MV-4-11 (cell line): ENCODE measurements around the gene AP5S1.
"Not testable (repeated sequence)": the region's sequence is repeated elsewhere in the genome, so short reads cannot be mapped to it uniquely, and the experiment has no call there.

Experiments used
- DNase-seq: peaks from one replicate; lab custom pipeline; 2025; lab: John Stamatoyannopoulos, UW

Gene AP5S1

GRCh38 chr20:3843990-3844619, 23.8 kb downstream of the AP5S1 start:
- DNase-seq: not testable (repeated sequence)

DNA sequence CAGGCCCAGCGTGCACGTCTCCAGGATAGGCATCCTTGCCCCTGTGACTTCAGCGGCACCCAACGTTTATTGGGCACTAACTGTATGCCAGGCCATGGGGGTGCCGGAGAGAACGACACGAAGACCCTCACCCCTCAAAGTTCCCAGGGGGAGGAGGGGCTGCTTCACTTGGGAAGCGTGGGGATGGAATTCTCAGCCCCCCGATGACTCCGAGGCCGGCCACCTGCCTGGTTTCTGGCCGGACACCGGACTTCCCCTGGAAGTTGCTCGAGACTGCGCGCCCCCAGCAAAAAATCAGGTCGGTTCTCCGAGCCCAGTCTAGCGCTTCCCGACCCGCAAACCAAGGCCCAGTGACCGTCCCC, 26.0 kb downstream of the AP5S1 start:
- DNase-seq: no peak

- DNase-seq: peak; percentile 71
These were observed 26.5 kb downstream of the AP5S1 start, which contains the start of gene MAVS for GRCh38 chr20:3846740-3847428. TSS of gene MAVS (plus strand) at chr20:3846834. CDS start at chr20:3854625, 7,791 bp downstream.

GRCh38 chr20:3847429-3847940, 27.1 kb downstream of the AP5S1 start:
- peak; percentile 22 for DNase-seq

DNA sequence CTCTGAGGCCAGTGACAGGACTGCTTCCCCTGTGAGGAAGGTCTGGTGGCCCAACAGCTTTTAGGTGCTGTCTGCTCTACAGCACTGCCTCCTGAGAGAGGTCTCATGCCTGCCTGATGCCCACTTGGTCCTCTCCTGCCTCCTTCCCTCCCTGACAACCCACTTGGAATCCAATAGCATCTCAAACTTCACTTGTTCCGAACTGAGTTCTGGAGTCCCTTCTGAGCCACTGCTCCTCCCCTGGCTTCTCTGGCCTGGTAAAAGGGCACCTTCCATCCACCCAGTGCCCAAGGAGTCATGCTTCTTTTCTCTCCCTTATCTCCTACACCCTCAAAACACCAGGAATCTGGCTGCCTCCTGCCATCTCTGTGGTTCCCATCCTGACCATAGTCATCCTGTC, 28.2 kb downstream of the AP5S1 start:
- no peak for DNase-seq

DNA sequence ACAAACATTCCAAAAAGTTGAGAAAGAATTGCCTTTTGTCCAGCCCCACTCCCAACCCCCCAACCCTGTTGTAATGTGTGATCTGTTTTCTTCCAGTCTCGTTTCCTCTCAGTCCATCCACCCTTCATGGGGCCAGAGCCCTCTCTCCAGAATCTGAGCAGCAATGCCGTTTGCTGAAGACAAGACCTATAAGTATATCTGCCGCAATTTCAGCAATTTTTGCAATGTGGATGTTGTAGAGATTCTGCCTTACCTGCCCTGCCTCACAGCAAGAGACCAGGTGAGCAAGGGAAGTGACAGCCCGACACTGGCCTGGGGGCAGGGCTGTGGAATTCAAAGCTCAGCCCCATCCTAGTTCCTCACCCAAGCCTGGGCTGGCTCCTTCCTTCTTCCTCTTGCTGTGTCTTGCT, 34.1 kb downstream of the AP5S1 start:
- DNase-seq: peak; percentile 47

- DNase-seq: no peak
These were observed 37.1 kb downstream of the AP5S1 start for GRCh38 chr20:3857405-3857804.

DNA sequence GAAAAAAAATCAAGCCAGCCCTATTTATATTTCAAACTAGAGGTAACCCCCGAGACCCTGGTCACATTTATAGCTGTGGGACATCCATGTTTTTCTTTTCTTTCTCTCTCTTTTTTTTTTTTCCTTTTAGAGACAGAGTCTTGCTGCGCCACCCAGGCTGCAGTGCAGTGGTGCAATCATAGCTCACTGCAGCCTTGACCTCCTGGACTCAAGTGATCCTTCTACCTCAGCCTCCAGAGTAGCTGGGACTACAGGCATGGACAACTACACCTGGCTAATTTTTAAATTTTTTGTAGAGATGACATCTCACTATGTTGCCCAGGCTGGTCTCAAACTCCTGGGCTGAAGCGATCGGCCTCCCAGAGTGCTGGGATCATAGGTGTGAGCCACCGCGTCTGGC, 38.3 kb downstream of the AP5S1 start:
- DNase-seq: no peak

DNA sequence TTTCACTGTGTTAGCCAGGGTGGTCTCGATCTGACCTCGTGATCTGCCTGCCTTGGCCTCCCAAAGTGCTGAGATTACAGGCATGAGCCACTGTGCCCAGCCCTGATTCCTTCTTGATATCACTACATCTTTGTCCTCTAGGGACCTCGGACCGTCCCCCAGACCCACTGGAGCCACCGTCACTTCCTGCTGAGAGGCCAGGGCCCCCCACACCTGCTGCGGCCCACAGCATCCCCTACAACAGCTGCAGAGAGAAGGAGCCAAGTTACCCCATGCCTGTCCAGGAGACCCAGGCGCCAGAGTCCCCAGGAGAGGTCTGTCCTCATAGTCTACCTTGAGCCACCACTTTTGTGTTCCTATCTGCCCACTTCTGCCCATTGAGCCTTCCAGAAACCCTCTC, 40.8 kb downstream of the AP5S1 start:
- DNase-seq: no peak

GRCh38 chr20:3862333-3862732, 42.0 kb downstream of the AP5S1 start:
- DNase-seq: no peak

GRCh38 chr20:3863317-3863716, 43.0 kb downstream of the AP5S1 start:
- DNase-seq: no peak

DNA sequence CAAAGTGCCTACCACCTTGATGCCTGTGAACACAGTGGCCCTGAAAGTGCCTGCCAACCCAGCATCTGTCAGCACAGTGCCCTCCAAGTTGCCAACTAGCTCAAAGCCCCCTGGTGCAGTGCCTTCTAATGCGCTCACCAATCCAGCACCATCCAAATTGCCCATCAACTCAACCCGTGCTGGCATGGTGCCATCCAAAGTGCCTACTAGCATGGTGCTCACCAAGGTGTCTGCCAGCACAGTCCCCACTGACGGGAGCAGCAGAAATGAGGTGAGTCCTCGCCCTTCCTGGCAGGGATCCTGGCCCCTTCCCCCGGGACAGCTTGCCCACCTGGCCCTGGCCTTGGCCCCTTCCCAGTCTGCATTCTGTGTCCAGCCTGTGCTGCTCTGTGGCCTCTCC, 44.2 kb downstream of the AP5S1 start:
- DNase-seq: no peak

DNA sequence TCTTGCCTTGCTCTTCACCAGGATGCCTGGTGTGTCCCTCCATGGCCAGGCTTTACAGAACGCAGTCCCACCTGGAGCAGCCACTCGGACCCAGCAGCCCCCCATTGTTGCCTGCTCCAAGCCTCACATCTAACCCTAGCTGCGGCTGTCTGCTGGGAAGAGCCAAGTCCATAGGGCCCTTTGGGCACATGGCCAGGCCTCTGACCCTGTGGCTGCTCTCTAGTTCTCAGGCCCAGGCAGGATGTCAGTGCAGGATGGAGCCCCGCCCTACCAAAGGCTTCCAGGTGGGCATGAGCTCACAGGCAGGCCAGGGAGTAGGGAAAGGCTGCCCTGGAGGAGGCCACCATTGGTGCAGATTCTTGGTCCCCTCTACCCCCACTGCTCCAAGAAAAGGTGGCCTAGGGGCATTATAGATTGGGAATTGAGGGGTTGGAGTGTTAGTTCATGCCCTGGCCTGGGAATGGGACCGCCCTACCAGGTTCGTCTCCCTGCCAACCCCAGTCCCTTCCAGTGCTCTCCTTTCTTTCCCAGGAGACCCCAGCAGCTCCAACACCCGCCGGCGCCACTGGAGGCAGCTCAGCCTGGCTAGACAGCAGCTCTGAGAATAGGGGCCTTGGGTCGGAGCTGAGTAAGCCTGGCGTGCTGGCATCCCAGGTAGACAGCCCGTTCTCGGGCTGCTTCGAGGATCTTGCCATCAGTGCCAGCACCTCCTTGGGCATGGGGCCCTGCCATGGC, 45.0 kb downstream of the AP5S1 start:
- no peak for DNase-seq

DNA sequence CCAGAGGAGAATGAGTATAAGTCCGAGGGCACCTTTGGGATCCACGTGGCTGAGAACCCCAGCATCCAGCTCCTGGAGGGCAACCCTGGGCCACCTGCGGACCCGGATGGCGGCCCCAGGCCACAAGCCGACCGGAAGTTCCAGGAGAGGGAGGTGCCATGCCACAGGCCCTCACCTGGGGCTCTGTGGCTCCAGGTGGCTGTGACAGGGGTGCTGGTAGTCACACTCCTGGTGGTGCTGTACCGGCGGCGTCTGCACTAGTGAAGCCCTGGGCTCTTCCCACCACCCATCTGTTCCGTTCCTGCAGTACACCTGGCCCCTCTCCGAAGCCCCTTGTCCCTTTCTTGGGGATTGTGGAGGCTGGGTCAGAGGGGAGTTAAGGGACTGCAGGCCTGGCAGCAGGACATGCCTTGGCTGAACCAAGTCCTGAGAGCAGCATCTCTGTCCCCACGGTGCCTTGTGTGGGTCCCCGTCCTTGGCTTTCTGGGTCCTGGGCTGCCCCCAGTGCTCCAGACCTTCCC, 45.6 kb downstream of the AP5S1 start:
- no peak for DNase-seq

DNA sequence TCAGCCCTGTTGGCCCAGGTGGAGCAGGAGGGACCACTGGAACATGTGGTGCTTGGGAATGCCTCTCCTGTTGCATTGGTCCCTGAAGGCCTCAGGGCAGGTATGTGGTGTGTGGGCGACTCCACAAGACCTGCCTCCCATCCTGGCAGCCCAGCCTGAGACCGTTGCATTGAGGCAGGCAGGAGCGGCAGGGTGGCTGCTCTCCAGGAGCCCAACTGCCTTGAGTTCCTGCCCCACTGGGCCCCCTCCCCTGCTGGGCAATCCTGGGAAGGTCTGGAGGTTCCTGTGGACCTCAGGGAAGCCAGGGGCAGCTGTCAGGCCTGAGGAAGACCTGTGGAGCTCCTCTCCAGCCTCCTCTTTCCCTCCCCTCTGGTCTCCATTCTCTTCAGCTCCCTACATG, 46.1 kb downstream of the AP5S1 start:
- no peak for DNase-seq

DNA sequence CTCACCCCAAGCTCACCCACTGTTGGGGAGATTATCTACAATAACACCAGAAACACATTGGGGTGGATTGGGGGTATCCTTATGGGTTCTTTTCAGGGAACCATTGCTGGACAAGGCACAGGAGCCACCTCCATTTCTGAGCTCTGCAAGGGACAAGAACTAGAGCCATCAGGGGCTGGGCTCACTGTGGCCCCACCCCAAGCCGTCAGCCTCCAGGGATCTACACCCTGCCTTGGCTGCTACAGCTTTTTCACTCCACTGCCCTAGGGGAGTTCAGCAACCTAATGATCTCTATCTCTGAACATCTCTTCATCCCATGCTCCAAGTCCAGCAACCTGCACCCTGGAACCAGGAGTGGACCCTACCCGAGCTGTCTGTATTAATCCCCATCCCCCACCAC, 47.5 kb downstream of the AP5S1 start:
- no peak for DNase-seq

DNA sequence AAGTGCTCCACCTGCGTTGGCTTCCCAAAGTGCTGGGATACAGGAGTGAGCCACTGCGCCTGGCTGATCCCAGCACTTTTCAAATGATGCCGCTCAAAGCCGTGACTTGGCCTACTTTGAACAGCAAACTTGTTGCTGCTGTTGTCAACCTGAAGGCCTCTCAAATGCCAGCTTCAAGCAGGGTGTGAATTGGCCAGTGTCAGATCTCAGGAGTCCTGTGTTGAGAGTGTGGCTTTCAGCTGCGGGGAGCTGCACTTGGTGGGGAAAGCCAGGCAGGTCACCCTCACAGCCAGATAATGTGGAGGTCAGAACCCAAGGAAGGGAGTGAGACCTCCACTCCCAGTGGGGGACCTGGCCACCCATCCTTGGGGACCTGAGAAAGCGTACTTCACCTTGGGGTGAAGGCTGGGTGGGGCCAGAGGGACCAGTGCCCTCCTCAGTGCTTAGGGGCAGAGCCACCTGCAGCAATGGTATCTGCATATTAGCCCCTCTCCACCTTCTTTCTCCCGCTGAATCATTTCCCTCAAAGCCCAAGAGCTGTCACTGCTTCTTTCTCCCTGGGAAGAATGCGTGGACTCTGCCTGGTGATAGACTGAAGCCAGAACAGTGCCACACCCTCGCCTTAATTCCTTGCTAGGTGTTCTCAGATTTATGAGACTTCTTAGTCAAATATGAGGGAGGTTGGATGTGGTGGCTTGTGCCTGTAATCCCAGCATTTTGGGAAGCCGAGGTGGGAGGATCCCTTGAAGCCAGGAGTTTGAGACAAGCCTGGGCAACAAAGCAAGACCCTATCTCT, 49.7 kb downstream of the AP5S1 start:
- no peak for DNase-seq

- DNase-seq: no peak
These were observed 51.4 kb downstream of the AP5S1 start for GRCh38 chr20:3871550-3872265.

DNA sequence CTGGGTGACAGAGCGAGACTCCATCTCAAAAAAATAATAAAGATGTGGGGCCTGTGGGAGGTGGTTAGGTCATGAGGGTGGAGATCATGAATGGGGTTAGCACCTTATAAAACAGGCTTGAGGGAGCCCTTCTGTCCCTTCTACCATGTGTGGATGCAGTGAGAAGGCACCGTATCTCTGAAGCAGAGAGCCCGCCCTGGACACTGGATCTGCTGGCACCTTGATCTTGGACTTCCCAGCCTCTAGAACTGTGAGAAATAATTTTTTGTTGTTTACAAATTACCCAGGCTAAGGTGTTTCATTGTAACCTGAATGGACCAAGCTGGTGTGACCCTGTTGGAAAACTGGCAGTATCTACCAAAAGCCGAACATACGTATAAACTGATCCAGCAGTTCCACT, 53.2 kb downstream of the AP5S1 start:
- no peak for DNase-seq

GRCh38 chr20:3874194-3874844, 54.0 kb downstream of the AP5S1 start:
- DNase-seq: no peak
